Trophoblast cell (in vitro differentiated cells and primary cell): ENCODE measurements around the gene METTL17.
"Not testable (repeated sequence)": the region's sequence is repeated elsewhere in the genome, so short reads cannot be mapped to it uniquely, and the experiment has no call there.

Experiments used
- DNase-seq, 2 donors: peaks; one replicate each; pipeline ENCODE4 v3.0.0-alpha.2; 2016
- H2AFZ ChIP-seq: 2 replicates; pipeline ENCODE4 v1.6.1; 2013; ENCODE audit warnings: low read length, moderate library complexity, mild to moderate bottlenecking; ENCODE audit not compliant: insufficient read depth, poor library complexity
- H2AK5ac ChIP-seq: 2 replicates; pipeline ENCODE4 v1.6.1; 2013; ENCODE audit warnings: mild to moderate bottlenecking, low read length
- H2BK120ac ChIP-seq: 2 replicates; pipeline ENCODE4 v1.6.1; 2013; ENCODE audit warnings: low read length, mild to moderate bottlenecking, moderate library complexity; ENCODE audit not compliant: insufficient read depth, poor library complexity
- H2BK12ac ChIP-seq: 2 replicates; pipeline ENCODE4 v1.6.1; 2013; ENCODE audit warnings: mild to moderate bottlenecking, low read length, moderate library complexity
- H2BK5ac ChIP-seq: 2 replicates; pipeline ENCODE4 v1.6.1; 2013; ENCODE audit warnings: low read length, low read depth, moderate library complexity, mild to moderate bottlenecking; ENCODE audit not compliant: poor library complexity
- H3K14ac ChIP-seq: 2 replicates; pipeline ENCODE4 v1.6.1; 2013; ENCODE audit warnings: mild to moderate bottlenecking, low read length
- H3K18ac ChIP-seq: 2 replicates; pipeline ENCODE4 v1.6.1; 2013; ENCODE audit warnings: mild to moderate bottlenecking, low read length
- H3K23ac ChIP-seq: 2 replicates; pipeline ENCODE4 v1.6.1; 2013; ENCODE audit warnings: low read length
- H3K27ac ChIP-seq: 2 replicates; pipeline ENCODE4 v1.5.1; 2013; ENCODE audit warnings: low read depth, mild to moderate bottlenecking, inconsistent platforms, low read length, moderate library complexity
- H3K27me3 ChIP-seq: 2 replicates; pipeline ENCODE4 v1.6.1; 2013; ENCODE audit warnings: inconsistent platforms, mild to moderate bottlenecking, low read length, moderate library complexity; ENCODE audit not compliant: insufficient read depth
- H3K36me3 ChIP-seq, 2 experiments: 1 replicate in 1 of 2; 2 replicates in 1 of 2; pipeline ENCODE4 v1.6.1; 2013; ENCODE audit warnings: low read length in 2 of 2, mild to moderate bottlenecking in 2 of 2, moderate library complexity in 1 of 2; ENCODE audit not compliant: insufficient read depth in 2 of 2, control insufficient read depth in 1 of 2
- H3K4ac ChIP-seq: 2 replicates; pipeline ENCODE4 v1.6.1; 2013; ENCODE audit warnings: low read depth, mild to moderate bottlenecking, low read length, moderate library complexity
- H3K4me1 ChIP-seq, 2 experiments: 1 replicate in 1 of 2; 2 replicates in 1 of 2; pipeline ENCODE4 v1.6.1; 2013; ENCODE audit warnings: low read length in 2 of 2, mild to moderate bottlenecking in 2 of 2, moderate library complexity in 1 of 2; ENCODE audit not compliant: insufficient read depth in 2 of 2, control insufficient read depth in 1 of 2
- H3K4me2 ChIP-seq: 2 replicates; pipeline ENCODE4 v1.6.1; 2013; ENCODE audit warnings: inconsistent platforms, mild to moderate bottlenecking, low read length, moderate library complexity
- H3K4me3 ChIP-seq: 2 replicates; pipeline ENCODE4 v1.5.1; 2013; ENCODE audit warnings: mild to moderate bottlenecking, low read depth, low read length, inconsistent platforms
- H3K79me1 ChIP-seq: one replicate; pipeline ENCODE4 v1.6.1; 2013; ENCODE audit warnings: low read length
- H3K79me2 ChIP-seq: 2 replicates; pipeline ENCODE4 v1.6.1; 2013; ENCODE audit warnings: low read length, mild to moderate bottlenecking; ENCODE audit not compliant: control insufficient read depth, insufficient read depth, poor library complexity
- H3K9ac ChIP-seq: 2 replicates; pipeline ENCODE4 v1.6.1; 2013; ENCODE audit warnings: mild to moderate bottlenecking, low read length
- H3K9me3 ChIP-seq: 2 replicates; pipeline ENCODE4 v1.6.1; 2013; ENCODE audit warnings: low read depth, mild to moderate bottlenecking, control low read depth, inconsistent platforms, low read length; ENCODE audit not compliant: insufficient read depth
- H4K12ac ChIP-seq: 2 replicates; pipeline ENCODE4 v1.6.1; 2013; ENCODE audit warnings: low read depth, mild to moderate bottlenecking, low read length, moderate library complexity
- H4K8ac ChIP-seq: 2 replicates; pipeline ENCODE4 v1.6.1; 2013; ENCODE audit warnings: low read depth, mild to moderate bottlenecking, low read length, moderate library complexity
- H4K91ac ChIP-seq: one replicate; pipeline ENCODE4 v1.6.1; 2013; ENCODE audit warnings: low read depth, mild to moderate bottlenecking, low read length, moderate library complexity
- whole genome bisulfite sequencing: extraction: QIAGEN DNeasy Blood & Tissue Kit; methylation state at CpG from one replicate; pipeline ENCODE4 v1.1.7; 2013; ENCODE audit warnings: missing lambda C conversion rate; ENCODE audit not compliant: insufficient read length, insufficient coverage; ENCODE audit errors: extremely low coverage; 5-methylcytosine and 5-hydroxymethylcytosine counted together

METTL17 gene

GRCh38 chr14:20955538-20955873, 34.3 kb upstream of the METTL17 start:
- H3K27me3 ChIP-seq, H3K79me2 ChIP-seq, H3K36me3 ChIP-seq, H2BK12ac ChIP-seq, H2BK120ac ChIP-seq, H3K27ac ChIP-seq, H3K79me1 ChIP-seq, H2BK5ac ChIP-seq, H4K8ac ChIP-seq, H2AK5ac ChIP-seq, H2AFZ ChIP-seq, DNase-seq, H3K4me1 ChIP-seq, H3K4me2 ChIP-seq, H3K23ac ChIP-seq, H3K9ac ChIP-seq, H3K4me3 ChIP-seq, H4K12ac ChIP-seq, H3K9me3 ChIP-seq, H3K14ac ChIP-seq, H4K91ac ChIP-seq, H3K4ac ChIP-seq, H3K18ac ChIP-seq: not testable (repeated sequence)
- WGBS = no CpG with 5 or more reads among the region's 5 CpGs

GRCh38 chr14:20956376-20956976, 33.3 kb upstream of the METTL17 start:
- no peak overlapping the region for H2AK5ac ChIP-seq
- no peak overlapping the region for H2BK120ac ChIP-seq
- H4K12ac ChIP-seq = no peak overlapping the region
- H3K4me3 ChIP-seq = no peak overlapping the region
- no peak overlapping the region for H3K4me2 ChIP-seq
- no peak overlapping the region for H3K14ac ChIP-seq
- H3K27ac ChIP-seq = no peak overlapping the region
- H3K27me3 ChIP-seq = no peaks in the 10 kb centered on the region
- no peak overlapping the region for H4K8ac ChIP-seq
- WGBS = no CpG with 5 or more reads among the region's 11 CpGs
- H2BK5ac ChIP-seq = no peak overlapping the region
- no peak overlapping the region for H2AFZ ChIP-seq
- H4K91ac ChIP-seq = no peak overlapping the region
- H3K23ac ChIP-seq = no peak overlapping the region
- no peaks in the 10 kb centered on the region for H3K4me1 ChIP-seq
- H3K79me1 ChIP-seq = no peaks in the 10 kb centered on the region
- no peaks in the 10 kb centered on the region for H3K79me2 ChIP-seq
- H2BK12ac ChIP-seq = no peak overlapping the region
- H3K9me3 ChIP-seq = no peaks in the 10 kb centered on the region
- no peaks in the 10 kb centered on the region for H3K36me3 ChIP-seq
- DNase-seq = no peak
- H3K4ac ChIP-seq = no peak overlapping the region
- no peak overlapping the region for H3K9ac ChIP-seq
- H3K18ac ChIP-seq = no peak overlapping the region

GRCh38 chr14:20958946-20959345, 30.8 kb upstream of the METTL17 start:
- H3K27ac ChIP-seq, H3K14ac ChIP-seq, H2AK5ac ChIP-seq, H2BK120ac ChIP-seq, H3K79me1 ChIP-seq, H3K4me1 ChIP-seq, H3K79me2 ChIP-seq, H4K91ac ChIP-seq, H2BK5ac ChIP-seq, H3K36me3 ChIP-seq, H2AFZ ChIP-seq, H3K4ac ChIP-seq, H3K18ac ChIP-seq, H3K4me3 ChIP-seq, DNase-seq, H3K9ac ChIP-seq, H4K12ac ChIP-seq, H2BK12ac ChIP-seq, H3K9me3 ChIP-seq, H3K23ac ChIP-seq, H4K8ac ChIP-seq, H3K27me3 ChIP-seq, H3K4me2 ChIP-seq: not testable (repeated sequence)

- no peak for DNase-seq
- Histone ChIP-seq H3K4me2 (no peak overlapping the region), H3K9me3 (no peaks in the 10 kb centered on the region), H3K23ac (no peak overlapping the region), H2AFZ (no peak overlapping the region), H3K4me3 (no peak overlapping the region), H3K9ac (peak overlapping the region; percentile 3), H3K27ac (no peak overlapping the region), H4K91ac (no peak overlapping the region), H4K8ac (no peak overlapping the region), H3K18ac (no peak overlapping the region), H2BK120ac (no peak overlapping the region), H3K27me3 (no peaks in the 10 kb centered on the region), H3K79me1 (peaks cover 3% of the 10 kb centered on the region), H2BK12ac (no peak overlapping the region), H4K12ac (no peak overlapping the region), H2AK5ac (no peak overlapping the region), H2BK5ac (no peak overlapping the region), H3K4me1 (peaks cover 3 to 4% of the 10 kb centered on the region in 2 experiments), H3K36me3 (no peaks in the 10 kb centered on the region), H3K4ac (no peak overlapping the region), H3K14ac (no peak overlapping the region), H3K79me2 (no peaks in the 10 kb centered on the region)
- no CpG with 5 or more reads among the region's 3 CpGs for WGBS
Measured at GRCh38 chr14:20969336-20969735, 20.4 kb upstream of the METTL17 start.
